Skin of body (tissue), 2 donors: ENCODE results near the gene SUSD4. TPM values are rescaled to one million over a fixed set of nuclear protein-coding genes. Genes with fewer than 3 reads are reported as not detected.

Experiments used
- DNase-seq: peaks from one replicate; lab custom pipeline; 2025; lab: John Stamatoyannopoulos, UW
- total RNA-seq: library from RNA; depleted of rRNA; stranded (reverse); fragments of >200 nt; gene quantifications from one replicate; pipeline ENCODE4 v1.2.3, GENCODE V29; 2014

SUSD4 gene
- total RNA-seq, 1 donor from 2014 or later, result 12.9 TPM

DNA sequence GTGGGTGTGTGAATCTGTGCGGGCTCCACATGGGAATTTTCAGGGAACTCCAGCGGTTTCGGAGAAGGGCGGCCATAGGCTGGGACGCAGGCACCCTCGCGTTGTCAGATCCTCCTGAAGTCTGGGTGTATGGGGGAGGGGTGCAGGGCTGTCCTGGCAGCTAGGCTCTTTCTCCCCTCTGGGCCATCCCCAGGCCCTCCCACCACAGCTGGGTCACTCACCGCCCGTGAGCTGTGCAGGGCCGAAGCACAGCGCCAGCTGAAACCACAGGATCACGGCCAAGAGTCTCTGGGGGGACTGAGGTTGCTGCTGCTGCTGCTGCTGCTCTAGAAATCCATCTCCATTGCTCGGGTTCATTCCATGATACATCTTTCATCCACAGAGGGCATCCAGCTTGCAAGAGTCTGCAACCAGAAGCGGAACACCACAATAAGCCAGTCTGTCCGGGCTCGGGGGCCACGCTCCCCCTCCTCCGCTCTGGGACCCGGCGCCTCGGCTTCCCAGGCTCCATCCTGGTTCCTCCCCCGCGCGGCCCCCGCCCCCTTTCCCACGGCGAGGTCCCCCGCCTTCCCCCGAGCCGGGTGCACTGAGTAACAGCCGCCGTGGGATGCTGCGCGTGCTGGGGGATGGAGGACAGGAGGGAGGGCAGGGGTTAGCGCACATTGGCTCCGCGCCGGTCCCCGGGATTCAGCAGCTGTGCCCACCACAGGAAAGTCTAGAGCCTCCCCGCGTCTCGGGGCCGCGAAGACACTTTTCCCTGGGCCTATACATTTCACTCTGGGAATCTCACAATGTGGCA is 720 bp downstream of the SUSD4 start:
- DNase-seq, result peak; percentile 30

DNA sequence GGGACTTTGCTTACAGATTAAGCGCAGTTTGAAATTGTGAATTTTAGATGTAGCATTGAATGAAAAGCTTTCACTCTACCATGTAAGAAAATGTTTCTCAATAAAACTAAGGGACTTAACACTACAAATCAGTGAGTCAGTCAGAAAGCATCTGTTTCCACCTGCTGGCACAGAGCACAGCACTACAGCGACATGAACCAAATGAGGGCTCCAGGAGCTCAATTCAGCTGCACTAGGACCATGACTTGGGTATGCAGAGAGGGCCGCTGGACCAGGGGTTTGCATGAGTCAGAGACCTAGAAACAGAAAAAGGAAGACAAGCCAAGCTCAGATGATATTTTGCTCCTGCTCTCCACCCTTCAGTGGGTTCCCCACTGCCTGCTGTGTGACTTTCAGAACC is 5.2 kb downstream of the SUSD4 start:
- DNase-seq, result no peak

DNA sequence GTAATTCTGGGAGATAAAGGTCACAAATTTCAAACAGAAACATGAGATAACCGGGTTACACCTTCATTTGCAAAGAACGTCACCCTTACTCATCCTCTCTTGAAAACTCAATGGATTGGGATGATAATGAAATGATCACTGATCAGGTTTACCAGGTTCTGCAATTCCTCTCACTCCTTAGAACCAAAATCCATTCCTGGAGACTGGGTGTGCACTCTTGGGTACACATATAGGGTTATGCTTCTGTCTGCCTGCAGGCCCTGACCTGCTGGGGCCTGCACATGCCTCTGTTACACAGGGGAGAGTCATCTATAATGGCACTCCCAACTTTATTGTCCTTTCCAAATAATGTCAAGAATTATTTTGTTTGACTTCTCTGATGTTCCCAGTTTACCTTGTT is 8.3 kb downstream of the SUSD4 start:
- no peak for DNase-seq

DNA sequence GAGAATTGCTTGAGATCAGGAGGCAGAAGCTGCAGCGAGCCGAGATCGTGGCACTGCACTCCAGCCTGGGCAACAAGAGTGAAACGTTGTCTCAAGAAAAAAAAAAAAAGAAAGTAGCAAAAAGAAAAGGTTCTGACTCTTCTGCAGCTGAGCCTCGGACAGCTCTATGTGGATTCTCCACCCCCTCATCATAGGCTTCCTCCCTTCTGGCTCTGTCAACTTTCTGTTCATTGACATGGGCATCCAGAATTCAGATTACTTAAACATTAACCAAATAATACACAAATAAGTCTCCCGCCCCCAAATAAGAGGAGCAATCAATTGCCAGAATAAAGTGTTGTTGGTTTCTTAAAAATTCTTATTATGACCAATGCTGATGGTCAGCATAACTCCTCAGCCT is 10.0 kb downstream of the SUSD4 start:
- DNase-seq, result no peak

DNA sequence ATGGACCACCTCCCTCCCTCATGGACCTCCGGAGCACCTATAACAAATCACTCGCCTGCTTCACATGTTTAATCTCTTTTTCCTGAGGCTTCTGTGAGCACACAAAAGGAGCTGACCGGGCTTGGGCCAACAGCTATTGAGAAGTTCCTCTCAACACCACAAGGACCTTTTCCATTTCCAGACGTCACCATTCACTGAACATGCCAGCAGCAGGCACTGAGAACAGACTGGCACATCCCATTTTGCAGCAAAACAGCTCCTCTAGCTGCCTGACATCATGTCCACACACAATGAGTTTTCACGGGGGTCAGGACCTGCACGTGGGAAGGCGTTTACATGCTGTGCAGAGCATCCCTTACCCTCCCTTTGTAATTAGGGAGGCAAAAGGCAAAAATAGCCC is 11.0 kb downstream of the SUSD4 start:
- DNase-seq, result no peak

DNA sequence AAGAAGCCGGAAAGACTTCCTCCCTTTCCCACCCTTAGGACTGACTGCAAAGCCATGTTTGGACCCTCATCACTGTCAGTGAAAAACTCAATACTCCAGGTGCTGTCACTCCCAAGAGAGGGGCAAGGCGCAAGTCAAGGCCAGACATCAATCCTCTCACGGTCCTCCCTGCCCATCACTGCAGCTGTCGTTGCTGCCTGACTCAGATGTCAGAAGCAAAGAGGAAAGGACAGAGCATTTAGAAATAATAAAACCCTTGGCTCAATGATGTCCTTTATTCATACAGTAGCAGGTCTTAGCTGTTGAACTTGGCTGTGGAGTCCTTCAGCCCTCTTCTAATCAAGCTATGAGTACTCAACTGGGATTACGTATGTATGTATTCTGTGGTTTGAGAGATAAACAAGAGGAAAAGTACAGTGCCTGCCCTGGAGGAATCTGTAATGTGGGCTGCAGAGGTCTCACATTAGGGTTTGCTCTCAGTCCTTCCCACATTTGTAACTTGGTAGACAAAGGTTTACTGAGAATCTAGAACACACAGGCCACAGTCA is 13.5 kb downstream of the SUSD4 start:
- DNase-seq, result no peak

DNA sequence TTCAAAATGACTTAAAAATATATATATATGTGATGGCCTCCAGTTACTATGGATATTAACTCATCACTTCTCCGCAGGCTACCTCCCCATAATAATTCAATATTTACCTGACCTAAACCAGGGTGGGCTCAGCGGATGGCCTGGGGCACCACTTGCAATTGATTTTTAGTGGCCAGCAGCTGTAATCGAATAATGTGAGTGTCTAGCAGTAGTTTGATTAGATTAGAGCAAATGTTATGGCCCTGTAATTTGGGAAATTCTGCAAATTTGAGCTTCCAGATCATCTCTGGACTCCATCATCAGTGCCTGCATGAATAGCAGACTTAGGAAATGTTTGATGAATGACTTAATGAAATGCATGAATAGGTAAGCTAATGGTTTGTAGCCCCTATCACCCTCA is 14.7 kb downstream of the SUSD4 start:
- DNase-seq, result no peak

DNA sequence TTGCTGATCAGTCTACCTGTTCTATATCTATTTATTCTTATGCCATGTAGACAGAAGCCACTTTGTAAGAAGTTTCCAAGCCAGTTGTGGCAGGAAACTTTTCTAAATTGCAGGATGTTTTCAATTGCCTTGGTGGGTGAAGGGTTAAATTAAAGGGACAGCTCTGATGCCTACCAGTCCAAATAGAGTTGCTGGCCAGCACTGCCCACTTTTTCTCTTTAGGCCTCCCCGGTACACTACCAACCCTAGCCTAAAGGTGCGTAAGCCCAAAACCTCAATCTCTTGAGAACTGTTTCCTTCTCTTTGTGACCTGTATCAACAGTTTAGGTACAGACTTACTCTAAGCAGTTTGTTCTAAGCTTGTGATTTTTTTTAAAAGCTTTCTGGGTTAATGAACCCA is 15.5 kb downstream of the SUSD4 start:
- no peak for DNase-seq

DNA sequence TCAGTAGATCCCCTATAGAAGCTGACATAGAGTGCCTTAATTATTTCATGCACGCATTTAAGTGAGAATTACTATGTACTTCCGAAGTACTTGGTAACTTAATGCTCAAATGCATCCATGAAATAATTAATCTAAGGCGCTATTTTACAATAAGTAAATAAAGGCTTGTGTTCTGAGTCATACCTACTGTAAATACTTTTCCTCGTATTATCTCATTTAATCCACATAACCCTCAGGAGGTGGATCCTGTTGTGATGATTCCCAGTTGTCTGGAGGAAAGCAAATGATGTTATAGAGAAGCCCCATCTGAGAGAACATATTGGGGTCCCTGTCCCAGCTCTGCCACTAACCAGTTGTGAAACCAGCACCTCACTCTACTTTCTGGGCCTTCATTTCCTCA is 16.4 kb downstream of the SUSD4 start:
- DNase-seq, result no peak

DNA sequence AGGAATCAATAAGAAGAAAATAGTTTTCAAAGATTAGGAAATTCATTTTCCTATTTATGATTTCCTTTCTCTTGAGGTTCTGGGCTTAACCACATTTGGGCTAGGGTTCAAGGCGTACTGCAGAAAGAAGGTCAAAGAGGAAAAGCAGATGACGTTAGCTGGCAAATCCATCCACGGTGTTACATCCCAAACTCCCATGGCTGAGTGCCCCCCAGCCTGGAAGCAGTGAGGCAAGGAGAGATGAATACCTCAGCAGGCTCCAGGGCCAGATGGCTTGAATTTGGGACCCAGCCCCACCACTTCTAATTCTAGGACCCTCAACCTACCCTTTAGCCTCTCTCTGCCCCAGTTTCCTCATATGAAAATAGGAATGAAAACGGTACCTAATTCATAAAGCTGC is 17.7 kb downstream of the SUSD4 start:
- no peak for DNase-seq

DNA sequence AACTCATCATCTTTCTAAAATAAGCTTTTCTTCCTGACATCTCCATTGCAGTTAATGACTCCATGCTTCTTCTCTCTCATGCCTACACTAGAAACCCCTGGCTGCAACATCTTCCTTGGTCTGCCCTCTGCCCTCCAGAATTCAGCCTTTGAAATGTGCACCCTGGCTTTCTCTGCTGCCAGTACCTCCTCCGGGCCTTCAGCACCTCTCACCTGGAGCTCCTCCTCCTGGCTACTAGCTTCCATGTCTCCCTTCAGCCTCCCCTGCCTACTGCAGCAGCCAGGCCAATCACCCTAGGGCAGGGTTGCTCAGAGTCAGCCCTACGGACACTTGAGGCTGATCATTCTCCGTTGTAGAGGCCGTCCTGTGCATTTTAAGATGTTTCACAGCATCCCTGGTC is 18.3 kb downstream of the SUSD4 start:
- no peak for DNase-seq

DNA sequence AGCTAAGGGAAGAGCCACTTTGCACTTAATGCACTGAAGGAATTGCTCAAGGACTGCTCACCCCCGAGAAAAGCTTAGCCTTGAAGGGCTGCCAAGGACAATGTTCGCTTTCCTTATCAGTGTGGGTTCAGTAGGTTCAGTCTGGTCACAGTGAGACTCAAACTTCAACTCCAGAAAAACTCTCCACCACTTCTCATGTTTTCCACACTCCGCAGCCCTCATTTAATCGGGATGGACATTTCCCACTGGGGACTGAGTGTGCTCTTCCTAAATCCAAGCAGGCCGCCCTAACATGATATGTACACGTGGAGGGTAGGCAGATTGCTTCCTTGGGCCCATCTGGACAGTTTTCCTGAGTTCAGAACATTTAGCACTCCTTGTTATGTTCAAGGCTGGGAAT is 19.5 kb downstream of the SUSD4 start:
- DNase-seq, result no peak

DNA sequence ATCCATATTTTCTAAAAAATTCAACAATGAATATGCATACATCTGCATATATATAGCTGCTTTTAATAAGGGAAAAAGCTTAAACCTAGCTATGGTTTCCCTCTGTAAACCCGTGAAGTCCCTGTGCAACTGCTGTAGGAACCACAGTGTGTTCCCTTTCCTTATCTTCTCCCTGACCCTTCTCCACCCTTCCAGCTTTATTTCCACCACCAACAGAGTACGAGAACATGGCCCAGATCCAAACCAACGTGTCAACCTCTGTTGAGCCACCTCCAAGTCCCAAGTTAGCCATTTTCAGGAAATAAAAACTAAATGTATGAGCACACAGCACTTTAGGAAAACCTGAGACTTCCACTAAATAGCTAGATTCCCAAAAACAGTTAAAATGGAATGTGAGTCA is 20.3 kb downstream of the SUSD4 start:
- DNase-seq, result no peak

DNA sequence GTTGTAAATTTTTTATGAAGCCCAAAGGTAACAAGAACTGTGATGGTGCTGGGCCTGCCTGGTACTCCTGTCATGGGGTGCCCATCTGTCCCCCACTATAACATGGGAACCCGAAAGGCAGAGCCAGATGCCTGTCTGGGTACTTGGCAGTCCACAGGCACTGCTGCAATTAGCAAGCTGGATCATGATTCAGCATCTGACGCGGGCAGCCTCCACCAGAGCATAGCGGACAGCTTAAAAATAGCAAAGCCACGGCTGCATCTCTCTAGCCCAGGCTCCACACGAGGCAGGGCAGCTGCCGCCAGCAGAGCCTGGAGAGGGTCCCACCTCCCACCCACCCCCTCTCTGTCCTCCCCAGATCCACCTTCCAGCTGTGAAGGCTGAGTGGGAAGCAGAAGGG is 22.9 kb downstream of the SUSD4 start:
- no peak for DNase-seq

DNA sequence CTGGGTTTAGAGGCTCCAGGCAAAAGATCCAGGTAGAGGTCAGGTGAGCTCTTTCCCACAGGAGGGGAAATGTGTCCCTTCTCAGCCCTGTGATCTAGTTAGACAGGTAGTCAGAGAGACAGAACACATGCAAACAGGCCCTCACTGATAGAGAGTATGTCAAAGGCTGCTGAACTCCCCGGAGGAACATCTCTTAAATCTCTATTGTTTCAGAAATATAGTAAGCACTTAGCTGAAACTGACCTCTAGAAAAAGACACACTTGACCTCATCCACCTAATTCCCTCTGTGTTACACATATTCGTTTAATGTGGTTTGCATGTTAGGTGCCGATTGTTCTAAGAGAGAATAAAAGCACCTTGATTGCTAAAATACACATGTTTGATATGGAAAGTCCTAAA is 23.3 kb downstream of the SUSD4 start:
- DNase-seq, result no peak

DNA sequence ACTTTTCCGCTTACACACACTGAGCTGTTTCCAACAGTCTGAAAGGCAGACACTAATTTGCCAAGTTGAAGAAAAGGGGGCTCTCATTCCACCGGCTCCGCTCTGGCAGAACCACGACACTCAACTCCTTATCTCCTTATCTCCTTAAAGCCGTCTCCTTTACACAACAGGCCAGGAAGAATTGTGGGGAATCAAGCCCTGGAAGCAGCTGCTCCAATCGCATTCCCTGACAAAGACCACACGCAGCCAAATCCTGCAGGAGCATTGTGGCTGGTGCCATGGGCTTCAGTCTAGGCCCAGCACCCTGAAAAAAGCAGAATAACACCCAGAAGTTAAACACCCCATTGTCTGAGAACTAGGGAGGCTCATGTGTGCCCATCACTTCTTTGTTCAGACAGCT is 24.1 kb downstream of the SUSD4 start:
- no peak for DNase-seq

DNA sequence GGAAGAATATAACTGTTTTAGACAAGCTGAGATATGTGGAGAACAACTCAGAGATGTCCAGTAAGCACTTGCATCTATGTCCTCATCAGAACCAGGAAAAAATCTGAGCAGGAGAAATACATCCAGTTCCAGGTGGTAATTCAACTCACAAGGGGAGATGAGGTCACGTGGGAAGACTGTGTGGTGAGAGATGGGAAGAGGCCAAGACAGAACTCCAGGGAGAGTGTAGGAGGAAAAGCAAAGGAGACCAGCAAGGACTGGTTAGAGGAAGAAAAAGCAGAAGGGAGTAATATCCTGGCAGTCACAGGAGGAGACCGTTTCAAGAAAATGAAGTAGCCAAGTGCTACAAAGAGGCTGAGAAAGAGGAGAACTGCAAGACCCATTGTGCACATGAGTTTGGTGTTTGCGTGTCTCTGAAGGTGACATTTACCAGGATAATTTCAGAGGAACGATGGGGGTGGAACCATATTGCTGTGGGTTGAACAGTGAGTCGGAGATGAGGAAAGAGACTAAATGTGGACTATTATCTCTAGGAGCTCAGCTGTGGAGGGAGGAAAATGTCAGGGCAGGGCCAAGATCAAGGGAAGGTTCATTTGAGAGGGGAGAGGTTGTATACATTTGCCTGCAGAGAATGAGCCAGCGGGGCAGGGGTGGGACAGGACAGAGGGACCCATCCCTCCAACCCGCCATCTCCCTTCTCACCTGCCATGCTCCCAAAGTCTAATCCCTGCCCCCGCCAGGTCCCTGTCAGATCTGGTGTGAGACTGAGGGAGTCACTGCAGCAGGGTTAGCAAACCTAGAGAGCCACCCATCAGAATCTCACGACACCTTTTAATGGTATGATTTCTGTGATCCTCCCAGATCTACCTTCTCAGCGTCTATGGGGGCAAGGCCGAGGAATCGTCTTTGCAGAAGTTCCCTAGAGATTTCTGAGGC is 24.9 kb downstream of the SUSD4 start:
- DNase-seq, result no peak

DNA sequence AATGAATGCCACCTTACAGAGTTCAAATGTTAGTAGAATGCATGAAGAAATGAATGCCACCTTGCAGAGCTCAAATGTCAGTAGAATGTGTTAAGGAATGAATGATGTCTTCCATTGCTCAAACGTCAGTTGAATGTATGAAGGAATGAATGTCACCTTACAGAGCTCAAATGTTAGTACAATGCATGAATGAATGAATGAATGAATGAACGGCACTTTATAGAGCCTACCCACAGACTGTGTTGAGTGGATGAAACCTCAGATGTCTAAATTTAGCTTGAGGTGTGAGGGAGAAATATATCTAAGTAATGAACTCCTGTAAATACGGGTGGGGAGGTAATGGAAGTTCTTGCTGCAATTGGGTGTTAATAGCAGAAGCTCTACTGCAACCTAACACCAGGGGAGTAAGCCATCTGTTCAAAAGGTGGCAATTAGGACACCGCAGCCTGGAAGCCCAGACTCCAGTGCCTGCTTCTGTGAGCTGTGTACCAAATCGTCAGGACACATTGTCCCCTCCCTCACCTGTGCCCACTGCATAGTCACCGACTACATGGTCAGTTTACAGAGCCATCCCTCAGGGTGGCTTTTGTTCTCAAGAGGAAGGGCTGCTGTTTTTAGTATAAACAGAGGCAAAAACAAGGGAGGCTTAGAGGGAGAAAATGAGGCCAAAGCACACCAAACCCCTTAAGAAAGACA is 26.7 kb downstream of the SUSD4 start:
- DNase-seq, result no peak

DNA sequence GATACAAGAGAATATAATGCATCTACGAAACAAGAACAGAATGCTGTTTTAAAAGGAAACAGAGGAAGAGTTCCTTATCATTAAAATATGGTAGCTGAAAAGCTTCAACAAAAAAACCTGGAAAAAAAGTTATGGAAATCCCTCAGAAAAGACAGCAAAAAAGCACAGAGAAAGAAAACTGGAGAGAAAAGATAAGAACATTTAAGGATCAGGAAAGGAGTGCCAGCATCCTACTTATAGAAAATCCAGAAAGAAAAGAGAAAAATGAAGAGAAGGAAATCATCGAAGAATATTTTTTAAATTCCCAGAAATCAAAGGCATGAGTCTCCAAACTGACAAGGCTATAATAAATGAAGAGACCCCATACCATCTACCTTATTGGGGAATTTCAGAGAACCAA is 29.8 kb downstream of the SUSD4 start:
- DNase-seq, result no peak

DNA sequence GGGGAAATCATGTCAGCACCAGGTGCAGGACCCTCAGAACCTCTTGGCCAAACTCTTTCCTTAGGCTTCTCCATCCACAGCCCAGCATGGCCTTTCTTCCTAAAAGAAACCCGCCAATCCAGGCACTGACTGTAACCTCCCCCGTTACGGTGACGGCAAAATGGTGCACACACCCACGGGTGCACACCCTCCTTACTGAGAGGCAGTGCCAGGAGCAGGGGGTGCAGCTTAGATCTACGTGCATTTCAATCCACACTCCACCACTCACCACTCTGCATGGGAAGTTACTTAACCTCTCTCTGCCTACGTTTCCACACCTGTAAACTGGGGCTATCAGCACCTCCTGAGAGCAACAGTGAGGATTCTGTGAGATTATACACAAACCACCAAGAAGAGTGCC is 31.0 kb downstream of the SUSD4 start:
- no peak for DNase-seq

DNA sequence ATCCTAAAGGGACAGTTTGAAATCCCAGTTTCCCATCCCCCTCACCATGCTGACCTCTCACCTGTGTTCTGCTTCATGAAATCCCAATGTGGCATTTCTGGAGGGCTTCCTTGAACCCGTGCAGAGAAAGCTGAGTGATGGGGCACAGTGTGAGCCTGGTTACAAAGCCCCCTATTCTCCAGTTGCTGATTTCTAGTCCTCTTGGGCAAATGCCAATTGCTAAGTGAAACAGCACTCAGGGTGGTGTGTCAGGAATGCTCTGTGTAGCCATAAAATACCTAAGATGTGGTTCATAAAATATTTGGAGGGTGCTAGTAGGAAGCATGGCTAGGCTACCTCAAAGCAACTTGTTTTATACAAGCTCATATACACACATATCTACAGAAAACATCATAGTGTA is 32.0 kb downstream of the SUSD4 start:
- DNase-seq, result no peak

DNA sequence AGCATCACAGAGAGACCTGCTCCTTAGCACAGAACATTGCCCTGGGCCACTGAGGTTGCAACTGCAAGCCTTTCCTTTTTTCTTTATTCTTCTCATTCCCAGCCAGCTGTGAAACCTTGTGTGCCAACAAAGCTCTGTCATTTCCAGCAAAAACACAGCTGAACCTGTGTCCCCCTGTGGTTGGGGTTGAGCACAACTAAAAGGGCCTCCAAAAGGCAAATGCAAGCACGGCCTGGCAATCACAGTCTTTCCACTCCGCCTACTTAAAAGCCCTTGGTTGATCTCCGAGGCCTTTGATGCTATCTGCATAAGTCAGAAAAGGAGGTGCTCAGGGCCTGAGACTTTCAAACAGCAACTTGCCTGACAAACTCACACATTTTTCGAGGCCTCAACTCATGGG is 32.7 kb downstream of the SUSD4 start:
- no peak for DNase-seq
